Hepatocyte (in vitro differentiated cells): ENCODE data around the gene HMMR.

ENCODE experiments used
- EZH2 ChIP-seq: fragments of 200-600 bp; sonication (generic); IDR thresholded peaks from 2 replicates; pipeline ENCODE4 v1.6.1; 2016; ENCODE audit warnings: antibody characterized with exemption, mild to moderate bottlenecking, borderline replicate concordance
- EZH2phosphoT487 ChIP-seq: fragments of 200-600 bp; sonication (generic); IDR thresholded peaks from one replicate; pipeline ENCODE4 v1.6.1; 2018; ENCODE audit warnings: antibody characterized with exemption, mild to moderate bottlenecking, low read depth, moderate library complexity; ENCODE audit not compliant: unreplicated experiment, severe bottlenecking
- TF ChIP-seq, protein P1 (sequence below): fragments of 200-600 bp; sonication (generic); IDR thresholded peaks from 2 replicates; pipeline ENCODE4 v1.5.1; 2016; ENCODE audit warnings: antibody characterized with exemption, mild to moderate bottlenecking; ENCODE audit not compliant: poor library complexity

DNA sequence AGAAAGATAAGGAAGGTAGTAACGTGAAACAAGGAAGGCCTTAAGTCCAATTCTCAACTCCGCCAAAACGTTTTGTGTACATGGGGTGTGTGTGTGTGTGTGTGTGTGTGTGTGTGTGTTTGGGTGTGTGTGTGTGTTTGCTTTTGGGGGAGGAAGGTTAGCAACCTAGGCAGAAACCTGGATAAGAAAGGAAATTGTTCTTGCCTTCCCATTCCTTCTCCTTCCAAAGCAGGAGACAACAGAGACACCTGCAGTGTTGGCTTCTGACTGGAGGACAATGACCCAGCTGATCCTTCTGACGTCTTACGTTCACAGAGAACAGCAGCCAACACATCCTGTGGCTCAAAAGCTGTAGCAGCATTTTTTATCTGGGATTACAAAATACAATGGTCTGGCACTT, 27.2 kb upstream of the HMMR start:
- TF ChIP-seq, protein P1, sequence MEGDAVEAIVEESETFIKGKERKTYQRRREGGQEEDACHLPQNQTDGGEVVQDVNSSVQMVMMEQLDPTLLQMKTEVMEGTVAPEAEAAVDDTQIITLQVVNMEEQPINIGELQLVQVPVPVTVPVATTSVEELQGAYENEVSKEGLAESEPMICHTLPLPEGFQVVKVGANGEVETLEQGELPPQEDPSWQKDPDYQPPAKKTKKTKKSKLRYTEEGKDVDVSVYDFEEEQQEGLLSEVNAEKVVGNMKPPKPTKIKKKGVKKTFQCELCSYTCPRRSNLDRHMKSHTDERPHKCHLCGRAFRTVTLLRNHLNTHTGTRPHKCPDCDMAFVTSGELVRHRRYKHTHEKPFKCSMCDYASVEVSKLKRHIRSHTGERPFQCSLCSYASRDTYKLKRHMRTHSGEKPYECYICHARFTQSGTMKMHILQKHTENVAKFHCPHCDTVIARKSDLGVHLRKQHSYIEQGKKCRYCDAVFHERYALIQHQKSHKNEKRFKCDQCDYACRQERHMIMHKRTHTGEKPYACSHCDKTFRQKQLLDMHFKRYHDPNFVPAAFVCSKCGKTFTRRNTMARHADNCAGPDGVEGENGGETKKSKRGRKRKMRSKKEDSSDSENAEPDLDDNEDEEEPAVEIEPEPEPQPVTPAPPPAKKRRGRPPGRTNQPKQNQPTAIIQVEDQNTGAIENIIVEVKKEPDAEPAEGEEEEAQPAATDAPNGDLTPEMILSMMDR = no peak
- TF ChIP-seq EZH2 = no peak
- no peak for TF ChIP-seq EZH2phosphoT487
